Measurements from ENCODE around the gene PLXDC2.

Gene PLXDC2

GRCh38 chr10:20303453-20304152 is 487.4 kb downstream of the PLXDC2 start:
- DNase-seq = no peak
- Histone ChIP-seq H3K4me1 (no peaks in the 10 kb centered on the region), H3K4me3 (no peak overlapping the region), H3K36me3 (no peaks in the 10 kb centered on the region), H3K9me3 (no peaks in the 10 kb centered on the region), H3K27me3 (no peaks in the 10 kb centered on the region), H3K27ac (no peak overlapping the region)
- no peak for TF ChIP-seq CTCF (IDR thresholded peaks at IDR 0.05)
- intact Hi-C loops (cut with DNase I; ENCODE audit: low total_unique reads) = no loop called here

DNA sequence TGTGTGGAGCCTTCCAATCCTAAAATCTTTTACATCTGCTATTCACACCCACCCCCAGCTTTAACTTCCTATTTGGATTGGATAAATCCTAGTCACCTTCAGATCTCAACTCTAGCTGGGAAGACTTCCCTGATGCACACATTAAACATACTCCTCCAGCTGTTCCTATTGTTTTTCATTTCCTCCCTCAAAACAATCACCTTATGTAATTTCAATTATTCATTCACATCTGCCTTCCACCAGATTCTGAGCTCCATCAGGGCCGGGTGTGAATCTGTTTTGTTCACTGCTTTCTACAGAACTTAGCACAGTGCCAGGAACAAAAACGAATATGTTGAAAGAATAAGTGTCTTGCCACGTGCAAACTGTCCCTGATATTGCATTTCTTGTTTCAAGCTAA is 497.4 kb downstream of the PLXDC2 start:
- Histone ChIP-seq H3K4me1 (peaks cover 0 to 8% (median 0%) of the 10 kb centered on the region in 4 donors), H3K9me3 (peaks cover 0 to 3% (median 0%) of the 10 kb centered on the region in 3 donors), H3K27ac (no peak overlapping the region), H3K27me3 (no peaks in the 10 kb centered on the region), H3K4me3 (no peak overlapping the region), H3K36me3 (no peaks in the 10 kb centered on the region)
- TF ChIP-seq CTCF (IDR thresholded peaks at IDR 0.05) = no peak
- no peak for DNase-seq
- intact Hi-C loops (cut with DNase I; ENCODE audit: low total_unique reads) = no loop called here

DNA sequence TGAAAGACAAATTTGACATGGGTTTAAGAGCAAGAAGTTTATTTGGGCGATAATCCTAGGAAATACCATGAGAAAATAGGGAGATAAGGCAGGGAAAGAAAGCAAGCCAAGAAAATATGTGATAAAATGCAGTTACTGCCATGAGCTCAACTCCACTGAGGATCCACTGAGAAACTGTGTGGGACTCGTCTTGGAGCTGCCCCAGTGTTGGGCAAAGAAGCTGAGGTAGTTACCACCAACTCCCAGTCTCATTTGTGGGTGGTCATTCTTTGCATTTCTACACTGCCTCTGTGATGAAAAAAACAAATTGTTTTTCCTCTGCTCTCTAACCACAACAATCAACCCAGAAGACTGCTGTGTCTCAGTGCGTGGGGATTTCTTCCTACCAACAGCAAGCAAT is 498.2 kb downstream of the PLXDC2 start:
- DNase-seq = no peak
- peaks cover 0 to 3% (median 0%) of the 10 kb centered on the region in 3 donors for H3K9me3 ChIP-seq
- TF ChIP-seq CTCF (IDR thresholded peaks at IDR 0.05) = no peak
- H3K27me3 ChIP-seq = no peaks in the 10 kb centered on the region
- intact Hi-C loops (cut with DNase I; ENCODE audit: low total_unique reads) = no loop called here
- H3K4me3 ChIP-seq = no peak overlapping the region
- no peaks in the 10 kb centered on the region for H3K36me3 ChIP-seq
- H3K27ac ChIP-seq = no peak overlapping the region
- H3K4me1 ChIP-seq = peaks cover 0 to 8% (median 0%) of the 10 kb centered on the region in 4 donors

DNA sequence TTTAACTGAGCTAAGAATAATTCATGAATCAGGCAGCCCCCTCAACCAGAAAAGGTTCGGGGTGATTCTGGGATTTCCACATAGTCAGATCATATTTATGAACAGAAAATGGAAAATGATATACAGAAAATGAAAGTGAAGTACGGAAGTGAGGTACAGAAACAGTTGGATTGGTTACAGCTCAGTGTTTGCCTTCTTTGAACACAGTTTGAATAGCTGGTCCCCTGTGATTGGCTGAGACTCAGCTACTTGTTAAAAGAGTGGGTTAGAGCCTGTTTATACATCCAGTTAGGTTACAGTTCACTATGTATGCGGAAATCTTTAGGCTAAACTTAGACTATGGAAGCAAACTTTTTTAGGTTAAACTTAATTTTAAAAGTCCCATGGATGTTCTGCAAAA is 511.7 kb downstream of the PLXDC2 start:
- no peak for DNase-seq
- intact Hi-C loops (cut with DNase I; ENCODE audit: low total_unique reads) = no loop called here
- no peaks in the 10 kb centered on the region for H3K4me1 ChIP-seq
- no peaks in the 10 kb centered on the region for H3K36me3 ChIP-seq
- H3K27me3 ChIP-seq = no peaks in the 10 kb centered on the region
- no peak overlapping the region for H3K4me3 ChIP-seq
- no peak for TF ChIP-seq CTCF (IDR thresholded peaks at IDR 0.05)
- H3K27ac ChIP-seq = no peak overlapping the region
- peaks cover 0 to 6% (median 3%) of the 10 kb centered on the region in 3 donors for H3K9me3 ChIP-seq

DNA sequence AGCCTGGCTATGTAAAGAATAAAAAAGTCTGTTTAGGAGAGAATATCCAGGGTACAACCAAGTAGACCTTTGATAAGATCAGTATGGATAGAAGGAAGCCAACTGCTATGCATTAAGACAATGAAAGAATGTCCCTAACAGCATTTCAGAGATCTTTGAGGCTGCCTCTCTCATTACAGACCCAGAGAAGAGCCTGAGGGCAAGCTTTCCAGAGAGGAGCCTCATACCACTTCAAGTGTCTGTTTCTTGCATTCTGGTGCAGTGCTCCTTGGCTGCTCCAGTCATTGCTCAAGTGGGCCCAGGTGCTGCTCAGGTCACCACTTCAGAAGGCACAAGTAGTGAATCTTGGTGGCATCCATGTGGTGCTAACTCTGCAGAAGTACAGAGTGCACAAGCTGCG is 514.0 kb downstream of the PLXDC2 start:
- H3K4me3 ChIP-seq = no peak overlapping the region
- no peak for TF ChIP-seq CTCF (IDR thresholded peaks at IDR 0.05)
- H3K4me1 ChIP-seq = no peaks in the 10 kb centered on the region
- H3K36me3 ChIP-seq = no peaks in the 10 kb centered on the region
- intact Hi-C loops (cut with DNase I; ENCODE audit: low total_unique reads) = no loop called here
- no peak overlapping the region for H3K27ac ChIP-seq
- no peak for DNase-seq
- peaks cover 0 to 6% (median 3%) of the 10 kb centered on the region in 3 donors for H3K9me3 ChIP-seq
- no peaks in the 10 kb centered on the region for H3K27me3 ChIP-seq

Data from tibial artery (tissue), 4 donors.